ENCODE results near the gene MYO5A.
"Not testable (repeated sequence)": the region's sequence is repeated elsewhere in the genome, so short reads cannot be mapped to it uniquely, and the experiment has no call there.

The MYO5A gene

GRCh38 chr15:52485290-52485689, 43.4 kb downstream of the MYO5A start:
- in situ Hi-C loops (cut with MboI; ENCODE audit: low pct_unique_long_range_greater_than_20kb, low sequenced_read_pairs): no loop called here
- DNase-seq: no peak

- in situ Hi-C loops (cut with MboI; ENCODE audit: low pct_unique_long_range_greater_than_20kb, low sequenced_read_pairs): no loop called here
- DNase-seq: no peak
Measured at GRCh38 chr15:52483707-52484106, 45.0 kb downstream of the MYO5A start.

- in situ Hi-C loops (cut with MboI; ENCODE audit: low pct_unique_long_range_greater_than_20kb, low sequenced_read_pairs): no loop called here
- DNase-seq: peak; percentile 91
Measured at GRCh38 chr15:52481915-52482314, 46.8 kb downstream of the MYO5A start.

GRCh38 chr15:52480990-52481389, 47.7 kb downstream of the MYO5A start:
- in situ Hi-C loops (cut with MboI; ENCODE audit: low pct_unique_long_range_greater_than_20kb, low sequenced_read_pairs): no loop called here
- no peak for DNase-seq

- in situ Hi-C loops (cut with MboI; ENCODE audit: low pct_unique_long_range_greater_than_20kb, low sequenced_read_pairs): no loop called here
- DNase-seq: no peak
Measured at GRCh38 chr15:52466716-52467115, 62.0 kb downstream of the MYO5A start.

- DNase-seq: peak; percentile 64
- in situ Hi-C loops (cut with MboI; ENCODE audit: low pct_unique_long_range_greater_than_20kb, low sequenced_read_pairs): no loop called here
Measured at GRCh38 chr15:52466134-52466701, 62.5 kb downstream of the MYO5A start.

- in situ Hi-C loops (cut with MboI; ENCODE audit: low pct_unique_long_range_greater_than_20kb, low sequenced_read_pairs): no loop called here
- DNase-seq: no peak
Measured at GRCh38 chr15:52464478-52464877, 64.2 kb downstream of the MYO5A start.

- in situ Hi-C loops (cut with MboI; ENCODE audit: low pct_unique_long_range_greater_than_20kb, low sequenced_read_pairs): no loop called here
- no peak for DNase-seq
Measured at GRCh38 chr15:52464040-52464439, 64.6 kb downstream of the MYO5A start.

GRCh38 chr15:52463638-52464037, 65.0 kb downstream of the MYO5A start:
- DNase-seq: no peak

GRCh38 chr15:52462806-52463360, 65.8 kb downstream of the MYO5A start:
- DNase-seq: no peak
- in situ Hi-C loops (cut with MboI; ENCODE audit: low pct_unique_long_range_greater_than_20kb, low sequenced_read_pairs): no loop called here

More at GRCh38 chr15:52463638-52464037, 65.0 kb downstream of the MYO5A start:
- in situ Hi-C loops (cut with MboI; ENCODE audit: low pct_unique_long_range_greater_than_20kb, low sequenced_read_pairs): no loop called here

- in situ Hi-C loops (cut with MboI; ENCODE audit: low pct_unique_long_range_greater_than_20kb, low sequenced_read_pairs): not testable (repeated sequence)
Measured at GRCh38 chr15:52459701-52460100, 69.0 kb downstream of the MYO5A start.

GRCh38 chr15:52459265-52459664, 69.4 kb downstream of the MYO5A start:
- DNase-seq; in situ Hi-C loops (cut with MboI; ENCODE audit: low pct_unique_long_range_greater_than_20kb, low sequenced_read_pairs): not testable (repeated sequence)

More at GRCh38 chr15:52459701-52460100, 69.0 kb downstream of the MYO5A start:
- not testable (repeated sequence) for DNase-seq

- in situ Hi-C loops (cut with MboI; ENCODE audit: low pct_unique_long_range_greater_than_20kb, low sequenced_read_pairs): no loop called here
- no peak for DNase-seq
Measured at GRCh38 chr15:52448011-52448890, 80.4 kb downstream of the MYO5A start.

GRCh38 chr15:52445954-52446353, 82.7 kb downstream of the MYO5A start:
- no peak for DNase-seq
- in situ Hi-C loops (cut with MboI; ENCODE audit: low pct_unique_long_range_greater_than_20kb, low sequenced_read_pairs): no loop called here

- in situ Hi-C loops (cut with MboI; ENCODE audit: low pct_unique_long_range_greater_than_20kb, low sequenced_read_pairs): no loop called here
- DNase-seq: no peak
Measured at GRCh38 chr15:52445553-52445952, 83.1 kb downstream of the MYO5A start.

- in situ Hi-C loops (cut with MboI; ENCODE audit: low pct_unique_long_range_greater_than_20kb, low sequenced_read_pairs); DNase-seq: not testable (repeated sequence)
Measured at GRCh38 chr15:52443205-52443604, 85.5 kb downstream of the MYO5A start.

GRCh38 chr15:52441841-52442240, 86.8 kb downstream of the MYO5A start:
- in situ Hi-C loops (cut with MboI; ENCODE audit: low pct_unique_long_range_greater_than_20kb, low sequenced_read_pairs): no loop called here
- no peak for DNase-seq

- DNase-seq: no peak
- in situ Hi-C loops (cut with MboI; ENCODE audit: low pct_unique_long_range_greater_than_20kb, low sequenced_read_pairs): no loop called here
Measured at GRCh38 chr15:52440946-52441345, 87.7 kb downstream of the MYO5A start.

GRCh38 chr15:52440414-52440813, 88.3 kb downstream of the MYO5A start:
- DNase-seq: no peak
- in situ Hi-C loops (cut with MboI; ENCODE audit: low pct_unique_long_range_greater_than_20kb, low sequenced_read_pairs): no loop called here

- no peak for DNase-seq
- in situ Hi-C loops (cut with MboI; ENCODE audit: low pct_unique_long_range_greater_than_20kb, low sequenced_read_pairs): no loop called here
Measured at GRCh38 chr15:52439470-52439869, 89.2 kb downstream of the MYO5A start.

Measured in KBM-7 (cell line).